PFSK-1 (cell line): ENCODE measurements around the gene CYP27A1.

Experiments
- FOXP2 ChIP-seq: optimal IDR thresholded peaks from 2 replicates; pipeline ENCODE3; 2011; ENCODE audit warnings: borderline replicate concordance, control low read depth, inconsistent platforms; ENCODE audit not compliant: insufficient read depth; ENCODE audit errors: extremely low read length, extremely low read depth
- POLR2AphosphoS5 ChIP-seq: IDR thresholded peaks from 2 replicates; pipeline ENCODE4 v1.6.1; 2012; ENCODE audit warnings: low read depth, mild to moderate bottlenecking, control low read depth, low read length, moderate library complexity
- SIN3A ChIP-seq: IDR thresholded peaks from 2 replicates; pipeline ENCODE4 v1.6.1; 2012; ENCODE audit warnings: mild to moderate bottlenecking, low read length, moderate library complexity, borderline replicate concordance; ENCODE audit not compliant: insufficient read depth
- TAF1 ChIP-seq: IDR thresholded peaks from 2 replicates; pipeline ENCODE4 v1.6.1; 2012; ENCODE audit warnings: low read length, control low read depth, borderline replicate concordance; ENCODE audit not compliant: insufficient read depth
- TF ChIP-seq, protein P1 (sequence below), 2 experiments: IDR thresholded peaks; 2 replicates each; pipeline versions ENCODE4 v1.6.1 to v1.8.0; 2011 to 2012; ENCODE audit warnings: low read depth in 2 of 2, low read length in 2 of 2, control low read depth in 1 of 2, inconsistent platforms in 1 of 2, mild to moderate bottlenecking in 1 of 2, moderate library complexity in 1 of 2; ENCODE audit not compliant: insufficient read depth in 1 of 2

Gene CYP27A1

DNA sequence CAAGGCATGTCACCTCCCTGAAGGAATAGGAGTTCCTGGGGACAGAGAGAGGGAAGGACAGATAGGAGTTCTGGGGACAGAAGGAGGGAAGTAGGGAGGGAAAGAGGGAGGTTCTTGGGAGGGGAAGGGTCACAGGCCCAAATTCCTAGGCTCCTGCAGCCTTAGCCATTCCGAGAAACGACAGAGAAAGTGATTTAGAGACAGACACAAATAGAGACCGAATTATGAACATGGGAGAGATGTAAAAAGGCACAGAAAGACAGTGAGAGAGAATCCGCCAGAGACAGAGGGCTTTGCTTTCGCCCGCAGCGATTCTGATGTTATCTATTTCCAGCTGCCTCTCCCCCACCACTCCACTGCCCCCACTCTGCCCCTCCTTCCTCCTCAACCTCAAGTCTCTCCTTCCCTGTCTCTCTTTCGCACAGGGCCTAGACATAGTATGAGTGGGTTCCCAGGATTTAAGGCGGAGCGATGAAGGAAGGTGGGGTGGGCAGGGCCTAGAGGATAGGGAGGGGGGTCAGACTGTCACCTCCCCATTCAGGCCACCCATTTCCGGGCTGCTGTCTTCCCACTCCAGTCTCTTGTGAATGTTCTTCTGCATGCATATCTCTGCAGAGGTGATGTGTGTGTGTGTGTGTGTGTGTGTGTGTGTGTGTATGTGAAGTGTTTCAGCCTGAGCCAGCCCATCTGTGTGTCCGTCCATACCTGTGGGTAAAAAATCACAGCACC lies 74.4 kb downstream of the CYP27A1 start:
- TF ChIP-seq TAF1 (no peak), FOXP2 (no peak), SIN3A (no peak), POLR2AphosphoS5 (no peak)
- TF ChIP-seq, protein P1, sequence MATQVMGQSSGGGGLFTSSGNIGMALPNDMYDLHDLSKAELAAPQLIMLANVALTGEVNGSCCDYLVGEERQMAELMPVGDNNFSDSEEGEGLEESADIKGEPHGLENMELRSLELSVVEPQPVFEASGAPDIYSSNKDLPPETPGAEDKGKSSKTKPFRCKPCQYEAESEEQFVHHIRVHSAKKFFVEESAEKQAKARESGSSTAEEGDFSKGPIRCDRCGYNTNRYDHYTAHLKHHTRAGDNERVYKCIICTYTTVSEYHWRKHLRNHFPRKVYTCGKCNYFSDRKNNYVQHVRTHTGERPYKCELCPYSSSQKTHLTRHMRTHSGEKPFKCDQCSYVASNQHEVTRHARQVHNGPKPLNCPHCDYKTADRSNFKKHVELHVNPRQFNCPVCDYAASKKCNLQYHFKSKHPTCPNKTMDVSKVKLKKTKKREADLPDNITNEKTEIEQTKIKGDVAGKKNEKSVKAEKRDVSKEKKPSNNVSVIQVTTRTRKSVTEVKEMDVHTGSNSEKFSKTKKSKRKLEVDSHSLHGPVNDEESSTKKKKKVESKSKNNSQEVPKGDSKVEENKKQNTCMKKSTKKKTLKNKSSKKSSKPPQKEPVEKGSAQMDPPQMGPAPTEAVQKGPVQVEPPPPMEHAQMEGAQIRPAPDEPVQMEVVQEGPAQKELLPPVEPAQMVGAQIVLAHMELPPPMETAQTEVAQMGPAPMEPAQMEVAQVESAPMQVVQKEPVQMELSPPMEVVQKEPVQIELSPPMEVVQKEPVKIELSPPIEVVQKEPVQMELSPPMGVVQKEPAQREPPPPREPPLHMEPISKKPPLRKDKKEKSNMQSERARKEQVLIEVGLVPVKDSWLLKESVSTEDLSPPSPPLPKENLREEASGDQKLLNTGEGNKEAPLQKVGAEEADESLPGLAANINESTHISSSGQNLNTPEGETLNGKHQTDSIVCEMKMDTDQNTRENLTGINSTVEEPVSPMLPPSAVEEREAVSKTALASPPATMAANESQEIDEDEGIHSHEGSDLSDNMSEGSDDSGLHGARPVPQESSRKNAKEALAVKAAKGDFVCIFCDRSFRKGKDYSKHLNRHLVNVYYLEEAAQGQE (IDR thresholded peaks at IDR 0.05; ENCODE audit: insufficient read depth in 1 of 2, low read depth in 2 of 2, low read length in 2 of 2): no peak

DNA sequence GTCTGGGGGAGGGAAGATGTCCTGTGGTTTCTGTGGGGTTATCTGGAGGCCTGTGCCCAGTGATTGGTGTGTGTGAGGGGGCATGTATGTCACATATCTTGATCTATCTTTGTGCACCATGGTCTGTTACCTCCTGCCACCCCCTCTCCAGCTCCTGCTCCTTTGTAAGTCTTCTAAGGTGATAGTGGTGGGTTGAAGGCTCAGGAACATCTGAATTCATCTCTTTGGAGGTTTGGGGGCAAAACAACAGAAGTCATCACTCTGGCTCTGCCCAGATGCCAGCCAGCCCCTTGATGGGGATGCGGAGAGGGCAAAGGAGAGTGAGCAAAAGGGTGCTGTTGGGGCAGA lies 74.9 kb downstream of the CYP27A1 start:
- TF ChIP-seq, protein P1 (IDR thresholded peaks at IDR 0.05; ENCODE audit: insufficient read depth in 1 of 2, low read depth in 2 of 2, low read length in 2 of 2): no peak
- no peak for TF ChIP-seq TAF1
- TF ChIP-seq SIN3A: no peak
- TF ChIP-seq POLR2AphosphoS5: no peak
- no peak for TF ChIP-seq FOXP2

DNA sequence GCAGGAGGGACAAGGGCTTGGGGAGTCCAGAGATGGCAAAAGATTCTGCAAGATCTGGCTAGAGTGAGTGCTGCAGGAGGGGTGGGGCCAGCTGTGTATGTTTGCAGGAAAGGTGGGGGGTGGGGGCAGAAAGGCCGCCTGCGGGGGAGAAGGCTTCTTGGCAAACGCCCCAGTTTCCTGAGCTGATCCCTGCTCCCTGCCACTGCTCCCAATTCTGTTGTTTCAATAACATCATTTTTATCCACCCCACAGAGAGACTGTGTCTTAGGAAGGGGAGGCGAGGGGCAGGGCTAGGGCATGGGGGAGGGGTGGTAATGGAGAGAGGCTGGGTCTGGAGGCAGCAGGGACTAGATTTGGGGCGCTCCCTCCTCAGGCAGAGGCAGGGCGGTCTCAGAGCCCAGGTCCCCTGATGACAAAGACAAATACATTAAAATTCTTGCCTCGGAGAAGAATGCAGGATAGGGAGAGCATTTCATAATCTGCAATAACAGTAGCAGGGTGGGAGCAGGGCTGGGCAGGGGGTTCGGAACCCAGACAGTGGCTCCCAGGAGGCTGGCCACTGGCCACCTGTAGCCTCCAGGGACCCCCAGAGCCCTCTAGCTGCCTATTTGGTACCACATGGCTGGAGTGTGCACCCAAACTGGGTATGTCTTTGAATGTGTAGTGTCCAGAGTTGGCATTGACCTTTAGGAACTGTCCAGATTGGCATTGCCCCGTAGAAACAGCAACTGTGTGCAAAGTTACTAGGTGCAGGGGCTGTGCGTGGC lies 75.6 kb downstream of the CYP27A1 start:
- TF ChIP-seq FOXP2: no peak
- TF ChIP-seq, protein P1 (IDR thresholded peaks at IDR 0.05; ENCODE audit: insufficient read depth in 1 of 2, low read depth in 2 of 2, low read length in 2 of 2): peak in 1 of 2 experiments; percentile 43; a peak in 1 of 4 replicates

DNA sequence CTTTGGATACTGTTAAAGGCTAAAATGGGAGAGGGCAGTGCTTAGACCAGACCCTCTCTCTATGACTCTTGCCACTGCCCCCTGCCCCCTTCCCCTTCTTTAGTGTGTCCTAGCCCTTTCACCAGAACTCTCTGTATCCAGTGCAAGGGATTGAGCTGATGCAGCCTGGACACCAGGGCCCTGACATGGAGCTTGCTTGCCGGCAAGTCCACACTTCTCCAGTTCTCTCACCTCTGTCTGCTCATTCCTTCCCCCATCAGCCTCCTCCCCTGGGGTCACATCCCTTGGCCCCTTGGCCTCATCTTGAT lies 76.1 kb downstream of the CYP27A1 start:
- TF ChIP-seq, protein P1 (IDR thresholded peaks at IDR 0.05; ENCODE audit: insufficient read depth in 1 of 2, low read depth in 2 of 2, low read length in 2 of 2): no peak
- TF ChIP-seq SIN3A (no peak), FOXP2 (no peak), TAF1 (no peak), POLR2AphosphoS5 (no peak)
